IPS-NIHi11 (cell line): ENCODE data around the gene ROMO1.
"Not testable (repeated sequence)": the region's sequence is repeated elsewhere in the genome, so short reads cannot be mapped to it uniquely, and the experiment has no call there.

Experiments used
- DNase-seq: peaks from one replicate; pipeline ENCODE4 v3.0.0; 2012; ENCODE audit warnings: mixed read lengths, low spot score

The ROMO1 gene

GRCh38 chr20:35730583-35731468 lies 31.6 kb downstream of the ROMO1 start:
- DNase-seq, result no peak

GRCh38 chr20:35731469-35731788 lies 32.2 kb downstream of the ROMO1 start:
- no peak for DNase-seq

- no peak for DNase-seq
Measured at GRCh38 chr20:35731862-35732643, 32.8 kb downstream of the ROMO1 start.

GRCh38 chr20:35732644-35732982 lies 33.4 kb downstream of the ROMO1 start:
- DNase-seq, result no peak

GRCh38 chr20:35734374-35734773 lies 35.2 kb downstream of the ROMO1 start:
- no peak for DNase-seq

GRCh38 chr20:35734777-35735649 lies 35.8 kb downstream of the ROMO1 start:
- DNase-seq, result no peak

GRCh38 chr20:35735826-35736470 lies 36.7 kb downstream of the ROMO1 start:
- DNase-seq, result no peak

- DNase-seq, result no peak
Measured at GRCh38 chr20:35737865-35738333, 38.7 kb downstream of the ROMO1 start.

- DNase-seq, result no peak
Measured at GRCh38 chr20:35738410-35739179, 39.4 kb downstream of the ROMO1 start.

- no peak for DNase-seq
Measured at GRCh38 chr20:35739294-35740163, 40.3 kb downstream of the ROMO1 start.

- DNase-seq, result peak; percentile 95
Measured at GRCh38 chr20:35741892-35742740, 42.9 kb downstream of the ROMO1 start, which contains the start of gene RBM39. RBM39 (minus strand) TSS chr20:35742260; CDS start chr20:35740874, 1,386 bp downstream.

GRCh38 chr20:35742741-35743523 lies 43.7 kb downstream of the ROMO1 start:
- DNase-seq, result peak; percentile 10

- no peak for DNase-seq
Measured at GRCh38 chr20:35743693-35744491, 44.7 kb downstream of the ROMO1 start.

- DNase-seq, result not testable (repeated sequence)
Measured at GRCh38 chr20:35744492-35744841, 45.3 kb downstream of the ROMO1 start.
